Smooth muscle cell (in vitro differentiated cells): Measurements from ENCODE around the gene LIG1. TPM values are rescaled to one million over a fixed set of nuclear protein-coding genes. Genes with fewer than 3 reads are reported as not detected.

Experiments used
- DNase-seq: peaks from one replicate; lab custom pipeline; 2025; ENCODE audit not compliant: unreplicated experiment; lab: John Stamatoyannopoulos, UW
- H2AFZ ChIP-seq: fragments of 200-600 bp; sonication (generic); 2 replicates; pipeline ENCODE4 v1.6.0; 2016; ENCODE audit warnings: antibody characterized with exemption, low read depth, mild to moderate bottlenecking
- H3F3A ChIP-seq: fragments of 200-600 bp; sonication (generic); 2 replicates; pipeline ENCODE4 v1.6.0; 2017; ENCODE audit warnings: antibody characterized with exemption, low read depth
- H3K27ac ChIP-seq: fragments of 200-600 bp; sonication (generic); 2 replicates; pipeline ENCODE4 v1.5.1; 2016; ENCODE audit warnings: low read depth, mild to moderate bottlenecking
- H3K27me3 ChIP-seq: fragments of 200-600 bp; sonication (generic); 2 replicates; pipeline ENCODE4 v1.6.1; 2016; ENCODE audit warnings: low read depth, mild to moderate bottlenecking
- H3K36me3 ChIP-seq: fragments of 200-600 bp; sonication (generic); 2 replicates; pipeline ENCODE4 v1.5.1; 2016; ENCODE audit warnings: low read depth
- H3K4me1 ChIP-seq: fragments of 200-600 bp; sonication (generic); 2 replicates; pipeline ENCODE4 v1.5.1; 2016; ENCODE audit warnings: low read depth
- H3K4me2 ChIP-seq: fragments of 200-600 bp; sonication (generic); 2 replicates; pipeline ENCODE4 v1.6.0; 2016; ENCODE audit warnings: mild to moderate bottlenecking
- H3K4me3 ChIP-seq: fragments of 200-600 bp; sonication (generic); 2 replicates; pipeline ENCODE4 v1.5.1; 2016; ENCODE audit warnings: mild to moderate bottlenecking
- H3K79me2 ChIP-seq: fragments of 200-600 bp; sonication (generic); 2 replicates; pipeline ENCODE4 v1.6.0; 2016; ENCODE audit warnings: low read depth, mild to moderate bottlenecking
- H3K9ac ChIP-seq: fragments of 200-600 bp; sonication (generic); 2 replicates; pipeline ENCODE4 v1.6.0; 2016; ENCODE audit warnings: low read depth
- H3K9me3 ChIP-seq: fragments of 200-600 bp; sonication (generic); replicated peaks from 2 replicates; pipeline ENCODE4 v1.5.1; 2016; ENCODE audit warnings: low read depth
- H4K20me1 ChIP-seq: fragments of 200-600 bp; sonication (generic); 2 replicates; pipeline ENCODE4 v1.6.0; 2016; ENCODE audit warnings: low read depth
- CTCF ChIP-seq: fragments of 200-600 bp; sonication (generic); IDR thresholded peaks from 2 replicates; pipeline ENCODE4 v1.5.1; 2017; ENCODE audit warnings: borderline replicate concordance, mild to moderate bottlenecking, antibody characterized with exemption; ENCODE audit not compliant: insufficient read depth, poor library complexity, severe bottlenecking
- WGBS: methylation state at CpG from one replicate; pipeline ENCODE4 v1.1.7; 2016; ENCODE audit warnings: low lambda C conversion rate; 5-methylcytosine and 5-hydroxymethylcytosine counted together
- polyA plus RNA-seq: library from polyadenylated mRNA; unstranded; fragments of >200 nt; fragmentation: Nextera tagmentation; extraction: Ambion mirVana; gene quantifications from 2 replicates; pipeline ENCODE4 v1.2.1, GENCODE V29; 2016
- total RNA-seq: library from RNA; depleted of rRNA; stranded (reverse); fragments of >200 nt; gene quantifications from 2 replicates; pipeline ENCODE4 v1.2.3, GENCODE V29; 2014

LIG1 gene
- total and polyA plus RNA-seq, 2 experiments from 2014 or later: 16.5 to 26.1 TPM

GRCh38 chr19:48192750-48193149 lies 22.6 kb upstream of the LIG1 start:
- 94% methylated on average over 7 of the region's 7 CpGs for WGBS

GRCh38 chr19:48190885-48191284 lies 20.7 kb upstream of the LIG1 start:
- no peaks in the 10 kb centered on the region for H3F3A ChIP-seq
- H3K27me3 ChIP-seq: no peaks in the 10 kb centered on the region
- H3K36me3 ChIP-seq: no peaks in the 10 kb centered on the region
- no peak overlapping the region for H2AFZ ChIP-seq
- no peaks in the 10 kb centered on the region for H4K20me1 ChIP-seq
- H3K4me3 ChIP-seq: no peak overlapping the region
- no peak for TF ChIP-seq CTCF
- H3K4me2 ChIP-seq: no peak overlapping the region
- no peaks in the 10 kb centered on the region for H3K9me3 ChIP-seq
- no peak overlapping the region for H3K9ac ChIP-seq
- H3K4me1 ChIP-seq: no peaks in the 10 kb centered on the region
- no peaks in the 10 kb centered on the region for H3K79me2 ChIP-seq
- H3K27ac ChIP-seq: no peak overlapping the region
- DNase-seq: no peak
- WGBS: 96% methylated on average over 2 of the region's 3 CpGs

More at GRCh38 chr19:48192750-48193149, 22.6 kb upstream of the LIG1 start:
- Histone ChIP-seq H3K79me2 (no peaks in the 10 kb centered on the region), H3K4me2 (no peak overlapping the region), H3K9ac (no peak overlapping the region), H3K27me3 (no peaks in the 10 kb centered on the region), H3K4me3 (no peak overlapping the region), H3K27ac (no peak overlapping the region), H3K4me1 (no peaks in the 10 kb centered on the region), H3K9me3 (no peaks in the 10 kb centered on the region), H2AFZ (no peak overlapping the region), H3K36me3 (no peaks in the 10 kb centered on the region), H4K20me1 (no peaks in the 10 kb centered on the region), H3F3A (no peaks in the 10 kb centered on the region)
- TF ChIP-seq CTCF: no peak
- no peak for DNase-seq

GRCh38 chr19:48190288-48190884 lies 20.2 kb upstream of the LIG1 start:
- no peaks in the 10 kb centered on the region for H3K79me2 ChIP-seq
- no peak overlapping the region for H3K4me3 ChIP-seq
- no peaks in the 10 kb centered on the region for H4K20me1 ChIP-seq
- H3K27me3 ChIP-seq: no peaks in the 10 kb centered on the region
- no peaks in the 10 kb centered on the region for H3K9me3 ChIP-seq
- H3F3A ChIP-seq: no peaks in the 10 kb centered on the region
- 33% methylated on average over 13 of the region's 13 CpGs for WGBS
- DNase-seq: no peak
- H3K27ac ChIP-seq: no peak overlapping the region
- H3K36me3 ChIP-seq: no peaks in the 10 kb centered on the region
- H2AFZ ChIP-seq: no peak overlapping the region
- H3K4me1 ChIP-seq: no peaks in the 10 kb centered on the region
- TF ChIP-seq CTCF: no peak
- no peak overlapping the region for H3K9ac ChIP-seq
- H3K4me2 ChIP-seq: no peak overlapping the region

GRCh38 chr19:48186541-48186991 lies 16.4 kb upstream of the LIG1 start:
- Histone ChIP-seq H3K27ac (no peak overlapping the region), H3K79me2 (no peaks in the 10 kb centered on the region), H3F3A (no peaks in the 10 kb centered on the region), H3K4me3 (no peak overlapping the region), H3K4me2 (no peak overlapping the region), H3K4me1 (no peaks in the 10 kb centered on the region), H3K9ac (no peak overlapping the region), H4K20me1 (no peaks in the 10 kb centered on the region), H3K27me3 (no peaks in the 10 kb centered on the region), H2AFZ (no peak overlapping the region), H3K36me3 (peaks cover 3% of the 10 kb centered on the region), H3K9me3 (peaks cover 1% of the 10 kb centered on the region)
- DNase-seq: no peak
- TF ChIP-seq CTCF: no peak
- WGBS: 91% methylated on average over 8 of the region's 8 CpGs
